Pancreas (tissue), 10 donors: ENCODE measurements around the gene ARID5B. TPM values are rescaled to one million over a fixed set of nuclear protein-coding genes. Genes with fewer than 3 reads are reported as not detected.

ENCODE experiments used
- ATAC-seq, 4 donors: fragments of 200-7000 bp; cut with Tn5 transposase; one replicate each; pipeline versions ENCODE4 v1.8.0 to v1.9.1; 2020; ENCODE audit warnings: mild to moderate bottlenecking in 4 of 4, moderate library complexity in 4 of 4
- DNase-seq, 6 donors: peaks; one replicate each; pipeline ENCODE4 v3.0.0-alpha.2; 2020
- FAIRE-seq: peaks from 2 replicates; lab custom pipeline; 2012; peaks lifted over from hg19 to GRCh38; lab: Jason Lieb, UNC
- H3K27ac ChIP-seq, 4 donors: fragments of 200-600 bp; sonication (generic); 1 replicate in 3 of 4; 2 replicates in 1 of 4; pipeline versions ENCODE4 v1.5.0 to v1.8.0; 2020
- H3K27me3 ChIP-seq, 4 donors: fragments of 200-600 bp; one replicate each; pipeline ENCODE4 v1.8.0; 2021
- H3K36me3 ChIP-seq, 3 donors: fragments of 200-600 bp; sonication (generic) in 1 of 3; one replicate each; pipeline versions ENCODE4 v1.5.0 to v1.8.0; 2020 to 2021
- H3K4me1 ChIP-seq, 3 donors: fragments of 200-600 bp; one replicate each; pipeline ENCODE4 v1.8.0; 2021
- H3K4me3 ChIP-seq, 4 donors: fragments of 200-600 bp; sonication (generic) in 2 of 4; one replicate each; pipeline versions ENCODE4 v1.5.0 to v1.8.0; 2020 to 2021
- H3K9me3 ChIP-seq, 4 donors: fragments of 200-600 bp; one replicate each; pipeline ENCODE4 v1.8.0; 2021
- WGBS, 2 donors: extraction: QIAGEN DNeasy Blood & Tissue Kit; methylation state at CpG; one replicate each; pipeline ENCODE4 v1.1.7; 2013; 5-methylcytosine and 5-hydroxymethylcytosine counted together
- intact Hi-C, 3 donors: fragments of 100-400 bp; cut with DNase I; formaldehyde crosslinking; loops; one replicate each; pipeline versions ENCODE4 v1.11.1 to v1.14.2; 2022
- polyA plus RNA-seq, 2 donors: library from polyadenylated mRNA; stranded (reverse); fragments of 200-250 nt; gene quantifications; one replicate each; pipeline ENCODE4 v1.2.3, GENCODE V29; 2013
- total RNA-seq, 6 donors: library from RNA; stranded (reverse); fragmentation: NEBNext Ultra II Directional in 4 of 6; extraction: Animal tissue kit (Norgen Biotek cat#: 25700) in 4 of 6; gene quantifications; one replicate each; pipeline versions ENCODE4 v1.2.1 to v1.2.4, GENCODE V29; 2021 to 2023
- TF ChIP-seq, protein P1 (sequence below), 4 donors: fragments of 200-600 bp; sonication (generic) in 3 of 4; IDR thresholded peaks; one replicate each; pipeline versions ENCODE4 v1.5.0 to v1.8.0; 2021; ENCODE audit warnings: antibody characterized with exemption in 4 of 4
- donor health status: healthy with polysubstance abuse.
- donor health status: DM: no; HTN: no; CAD: no; lungs with moderate emphysema.
- donor health status: DM: no; HTN: no; CAD: no.
- donor health status: control.
- donor health status: control.
- donor health status: Bipolar disorder and iron deficiency.
- donor health status: DM: yes; HTN: yes; CAD: no.
- donor health status: DM: no; HTN: no; CAD: no.
- donor health status: DM: no; HTN: no; CAD: no.
- donor health status: DM: yes; HTN: yes; CAD: no.

Gene ARID5B
- total and polyA plus RNA-seq, 8 donors = 2.6 to 13.0 (median 5.0) TPM

DNA sequence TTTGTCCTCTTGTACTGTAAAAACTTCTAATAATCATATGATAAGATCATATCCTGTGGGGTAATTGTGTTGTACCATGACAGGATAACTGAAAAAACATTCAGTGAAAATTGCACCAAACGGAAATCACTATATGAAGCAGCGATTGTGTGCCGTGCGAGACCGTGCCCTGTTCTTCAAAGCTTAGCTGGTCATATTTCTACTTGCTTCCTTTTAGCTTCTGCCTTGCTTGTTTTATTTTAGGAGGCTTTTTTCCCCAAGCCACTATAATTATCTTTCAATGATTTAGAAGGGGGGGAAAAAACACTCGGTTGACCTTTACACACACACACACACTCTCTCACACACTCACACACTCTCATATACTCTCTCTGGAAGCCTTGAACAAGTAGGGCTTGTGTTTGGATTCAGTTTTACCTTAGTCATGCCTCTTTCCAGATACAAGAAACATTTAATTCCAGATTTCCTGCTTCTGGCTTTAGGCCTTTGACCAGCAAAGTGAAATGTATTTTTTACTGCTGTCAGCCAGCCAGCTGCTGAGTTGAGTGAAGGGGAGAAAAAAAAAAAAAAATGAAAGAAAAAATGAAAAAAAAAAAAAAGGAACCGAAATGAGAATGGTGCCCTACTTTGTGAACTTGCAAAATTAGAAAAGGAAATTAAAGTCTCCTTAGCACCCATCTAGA is 181.4 kb downstream of the ARID5B start:
- ATAC-seq (peak; percentile 42 to 72 (median 54)), DNase-seq (no peak), FAIRE-seq (no peak)
- Histone ChIP-seq H3K9me3 (no peaks in the 10 kb centered on the region), H3K36me3 (no peaks in the 10 kb centered on the region), H3K4me3 (no peak overlapping the region), H3K27ac (peak overlapping the region in 3 of 4 donors; percentile 30 to 69 (median 66)), H3K4me1 (peaks cover 0 to 36% (median 13%) of the 10 kb centered on the region in 3 donors), H3K27me3 (no peaks in the 10 kb centered on the region)
- intact Hi-C loops = no loop called here
- TF ChIP-seq, protein P1, sequence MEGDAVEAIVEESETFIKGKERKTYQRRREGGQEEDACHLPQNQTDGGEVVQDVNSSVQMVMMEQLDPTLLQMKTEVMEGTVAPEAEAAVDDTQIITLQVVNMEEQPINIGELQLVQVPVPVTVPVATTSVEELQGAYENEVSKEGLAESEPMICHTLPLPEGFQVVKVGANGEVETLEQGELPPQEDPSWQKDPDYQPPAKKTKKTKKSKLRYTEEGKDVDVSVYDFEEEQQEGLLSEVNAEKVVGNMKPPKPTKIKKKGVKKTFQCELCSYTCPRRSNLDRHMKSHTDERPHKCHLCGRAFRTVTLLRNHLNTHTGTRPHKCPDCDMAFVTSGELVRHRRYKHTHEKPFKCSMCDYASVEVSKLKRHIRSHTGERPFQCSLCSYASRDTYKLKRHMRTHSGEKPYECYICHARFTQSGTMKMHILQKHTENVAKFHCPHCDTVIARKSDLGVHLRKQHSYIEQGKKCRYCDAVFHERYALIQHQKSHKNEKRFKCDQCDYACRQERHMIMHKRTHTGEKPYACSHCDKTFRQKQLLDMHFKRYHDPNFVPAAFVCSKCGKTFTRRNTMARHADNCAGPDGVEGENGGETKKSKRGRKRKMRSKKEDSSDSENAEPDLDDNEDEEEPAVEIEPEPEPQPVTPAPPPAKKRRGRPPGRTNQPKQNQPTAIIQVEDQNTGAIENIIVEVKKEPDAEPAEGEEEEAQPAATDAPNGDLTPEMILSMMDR (IDR thresholded peaks at IDR 0.05) = no peak
- 62 to 71% methylated on average over 7 of the region's 7 CpGs for WGBS, 2 donors

GRCh38 chr10:62083412-62084267 is 182.1 kb downstream of the ARID5B start:
- Histone ChIP-seq H3K4me1 (peaks cover 0 to 36% (median 13%) of the 10 kb centered on the region in 3 donors), H3K4me3 (no peak overlapping the region), H3K36me3 (no peaks in the 10 kb centered on the region), H3K27me3 (no peaks in the 10 kb centered on the region), H3K27ac (peak overlapping the region in 3 of 4 donors; percentile 30 to 69 (median 66)), H3K9me3 (no peaks in the 10 kb centered on the region)
- TF ChIP-seq, protein P1 (IDR thresholded peaks at IDR 0.05) = no peak
- DNase-seq (peak in 2 of 6 donors; percentile 36 to 41), ATAC-seq (peak; percentile 40 to 73 (median 61)), FAIRE-seq (no peak)
- intact Hi-C loops = no loop called here
- 59 to 61% methylated on average over 3 of the region's 3 CpGs for WGBS, 2 donors

DNA sequence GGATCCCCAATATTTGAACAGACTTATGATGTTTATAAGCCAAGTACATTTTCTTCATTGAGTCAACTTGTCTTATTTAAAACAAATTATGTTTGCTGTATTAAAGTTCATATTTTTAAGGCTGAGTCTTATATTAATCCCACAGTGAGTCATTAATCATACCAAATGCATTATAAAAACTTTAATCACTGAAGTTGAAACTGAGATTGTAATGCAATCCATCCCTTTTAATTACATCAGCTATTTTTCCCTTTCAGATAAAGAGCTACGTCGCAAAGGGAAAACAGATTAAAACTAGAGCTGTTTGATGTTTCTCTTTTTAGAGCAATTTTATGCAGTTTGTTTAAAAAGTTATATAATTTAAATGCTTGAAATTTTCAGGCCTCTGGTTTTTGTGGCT is 183.0 kb downstream of the ARID5B start:
- peak; percentile 57 for FAIRE-seq
- ATAC-seq = peak in 3 of 4 donors; percentile 9 to 33 (median 16)
- no peaks in the 10 kb centered on the region for H3K27me3 ChIP-seq
- intact Hi-C loops = no loop called here
- H3K4me1 ChIP-seq = peaks cover 0 to 36% (median 13%) of the 10 kb centered on the region in 3 donors
- H3K27ac ChIP-seq = peak overlapping the region in 2 of 4 donors; percentile 66 to 69
- no peaks in the 10 kb centered on the region for H3K9me3 ChIP-seq
- 41 to 47% methylated on average over 2 of the region's 2 CpGs for WGBS, 2 donors
- TF ChIP-seq, protein P1 (IDR thresholded peaks at IDR 0.05) = no peak
- DNase-seq = no peak
- H3K36me3 ChIP-seq = no peaks in the 10 kb centered on the region
- H3K4me3 ChIP-seq = no peak overlapping the region

- intact Hi-C loops = no loop called here
- Histone ChIP-seq H3K27ac (no peak overlapping the region), H3K9me3 (no peaks in the 10 kb centered on the region), H3K36me3 (peaks cover 0 to 3% (median 0%) of the 10 kb centered on the region in 3 donors), H3K4me1 (peaks cover 0 to 36% (median 13%) of the 10 kb centered on the region in 3 donors), H3K4me3 (no peak overlapping the region), H3K27me3 (no peaks in the 10 kb centered on the region)
- ATAC-seq (no peak), DNase-seq (no peak), FAIRE-seq (no peak)
- TF ChIP-seq, protein P1 (IDR thresholded peaks at IDR 0.05) = no peak
- 91 to 93% methylated on average over 2 of the region's 2 CpGs for WGBS, 2 donors
These were observed 183.9 kb downstream of the ARID5B start for GRCh38 chr10:62085404-62085803.
